Fibroblast of skin of left biceps (primary cell): ENCODE measurements around the gene PPFIBP2.

Experiments used
- DNase-seq, 2 experiments: peaks; one replicate each; pipeline ENCODE4 v3.0.0-alpha.2; 2013; ENCODE audit warnings: low read depth in 2 of 2

Gene PPFIBP2

DNA sequence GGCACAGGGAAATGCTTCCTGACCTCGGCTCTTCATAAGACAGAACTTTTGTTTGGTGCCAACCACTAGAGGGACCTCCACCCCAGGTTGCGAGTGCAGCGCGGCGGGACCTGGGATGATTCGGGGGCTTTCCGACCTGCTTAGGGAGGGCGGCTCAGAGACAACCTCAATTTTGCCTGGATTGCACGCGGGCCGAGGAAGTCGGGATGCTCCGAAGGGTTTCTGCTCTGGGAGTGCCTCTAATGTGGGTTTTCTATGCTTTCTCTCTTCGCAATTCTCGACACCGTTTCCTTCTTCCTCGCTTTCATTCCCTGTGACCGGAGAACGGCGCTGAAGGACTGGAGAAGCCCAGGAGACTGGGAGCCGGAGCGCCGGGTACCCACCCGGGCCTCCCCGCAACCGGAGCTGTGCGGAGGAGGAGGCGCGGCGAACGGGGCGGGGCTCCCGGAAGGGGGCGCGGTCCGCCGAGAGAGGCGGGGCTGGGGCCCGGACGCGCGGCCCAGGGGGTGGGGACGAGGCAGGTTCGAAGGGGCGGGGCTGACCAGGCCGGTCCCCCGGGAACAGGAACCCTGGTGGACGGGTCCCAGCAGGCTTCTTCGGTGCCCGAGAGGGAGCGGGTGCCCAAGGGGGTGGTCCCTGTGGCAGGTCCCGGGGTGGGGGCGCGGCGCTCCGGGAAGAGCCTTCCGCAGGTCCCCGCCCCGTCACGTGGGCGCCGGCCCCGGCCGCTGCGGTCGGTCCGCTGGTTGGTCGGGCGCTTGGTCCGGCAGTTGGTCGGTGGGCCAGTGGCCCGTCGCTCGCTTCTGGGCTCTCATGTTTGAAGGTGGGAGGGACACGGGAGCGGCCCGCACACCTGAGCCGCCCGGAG, at the start of gene PPFIBP2:
Gene PPFIBP2 (plus strand): TSS at position 766 of the 865 bp plus-strand sequence. CDS start 35,477 bp downstream, outside the sequence.
- DNase-seq, result peak in 1 of 2 experiments; percentile 18

DNA sequence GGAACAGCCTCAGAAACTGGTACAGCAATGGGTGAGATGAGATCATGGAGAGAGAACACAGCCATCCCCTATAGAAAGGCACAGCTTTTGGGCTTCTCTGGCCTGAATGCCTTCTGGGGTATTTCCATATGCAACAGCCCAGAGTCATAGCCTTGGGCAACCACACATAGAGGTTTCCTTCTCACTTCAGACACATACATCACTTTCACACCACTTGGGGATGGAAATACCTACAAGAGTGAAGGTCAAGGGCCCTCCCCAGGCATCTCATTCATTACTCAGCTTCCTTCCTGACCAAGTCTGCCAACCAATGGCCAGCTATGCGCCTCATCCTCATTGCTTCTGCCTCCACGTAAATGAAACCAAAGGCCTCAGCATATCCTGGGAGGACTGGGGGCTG, 46.1 kb upstream of the PPFIBP2 start:
- DNase-seq, result no peak

DNA sequence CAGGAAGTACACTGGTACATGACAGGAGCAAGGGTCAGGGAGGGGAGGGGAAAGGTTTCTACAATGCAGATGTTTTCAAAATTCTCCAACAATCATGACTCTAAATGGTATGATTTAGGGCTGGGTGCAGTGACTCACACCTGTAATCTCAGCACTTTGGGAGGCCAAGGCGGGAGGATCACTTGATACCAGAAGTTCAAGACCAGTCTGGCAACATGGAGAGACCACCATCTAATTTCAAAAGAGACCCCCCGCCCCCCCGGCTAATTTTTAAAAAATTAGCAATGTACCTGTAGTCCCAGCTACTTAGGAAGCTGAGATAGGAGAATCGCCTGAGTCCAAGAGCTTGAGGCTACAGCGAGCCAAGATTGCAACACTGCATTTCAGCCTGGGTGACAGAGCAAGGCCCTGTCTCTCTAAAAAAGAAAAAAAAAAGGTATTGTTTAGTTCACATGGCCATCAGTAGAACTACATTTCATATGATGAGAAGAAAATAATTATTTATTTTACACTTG, 44.4 kb upstream of the PPFIBP2 start:
- DNase-seq, result no peak

DNA sequence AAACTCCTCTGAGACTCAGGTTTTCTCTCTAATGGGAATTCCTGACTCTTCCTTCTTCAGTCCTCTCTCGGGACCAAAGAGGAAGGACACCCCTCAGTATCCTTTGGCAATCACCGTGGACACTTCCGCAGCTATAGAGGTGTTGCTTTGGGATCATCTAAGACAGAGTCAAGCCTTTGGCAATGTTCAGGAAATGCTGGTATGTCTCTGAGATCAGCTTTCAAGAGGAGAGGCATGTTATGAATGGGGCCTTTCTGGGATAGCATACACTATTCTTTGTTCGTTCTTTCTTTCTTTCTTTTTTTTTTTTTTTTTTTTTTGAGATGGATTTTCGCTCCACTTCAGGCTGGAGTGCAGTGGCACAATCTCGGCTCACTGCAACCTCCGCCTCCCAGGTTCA, 42.7 kb upstream of the PPFIBP2 start:
- no peak for DNase-seq

DNA sequence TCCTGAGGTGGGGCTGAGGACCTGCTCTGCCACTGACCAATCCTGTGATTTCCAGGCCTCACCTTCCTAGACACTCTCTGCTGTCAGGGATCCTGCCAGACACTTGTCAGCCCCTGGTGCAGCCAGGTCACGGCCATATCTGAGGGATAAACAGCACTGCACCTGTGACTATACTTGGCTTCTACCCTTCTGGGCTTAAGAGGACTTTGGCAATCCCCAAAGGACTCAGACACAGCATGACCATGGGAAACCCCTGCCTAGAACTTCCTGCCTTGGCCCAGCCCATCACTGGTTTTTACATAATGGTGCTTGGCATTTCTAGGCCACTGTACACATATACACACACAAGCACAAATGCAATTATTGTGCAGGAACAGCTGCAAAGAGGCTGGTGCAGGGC, 40.1 kb upstream of the PPFIBP2 start:
- no peak for DNase-seq

DNA sequence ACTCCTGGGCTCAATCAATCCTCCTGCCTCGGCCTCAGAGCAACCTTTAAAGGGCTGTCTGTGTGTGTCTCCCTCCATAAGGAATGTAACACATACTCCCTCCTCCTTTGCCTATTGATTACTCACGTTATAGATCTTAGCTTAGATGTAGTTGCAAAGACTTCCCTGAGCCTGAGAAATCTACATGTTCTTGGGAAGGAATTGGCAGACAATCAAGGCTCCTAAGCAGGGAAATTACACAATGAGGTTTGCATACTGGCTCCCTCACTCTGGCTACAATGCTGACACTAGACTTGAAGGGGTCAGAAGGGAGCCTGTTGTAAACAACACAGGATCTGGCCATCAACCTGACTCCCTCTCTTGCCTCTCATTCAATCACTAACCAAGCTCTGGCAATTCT, 33.7 kb upstream of the PPFIBP2 start:
- DNase-seq, result peak; percentile 6 to 7

DNA sequence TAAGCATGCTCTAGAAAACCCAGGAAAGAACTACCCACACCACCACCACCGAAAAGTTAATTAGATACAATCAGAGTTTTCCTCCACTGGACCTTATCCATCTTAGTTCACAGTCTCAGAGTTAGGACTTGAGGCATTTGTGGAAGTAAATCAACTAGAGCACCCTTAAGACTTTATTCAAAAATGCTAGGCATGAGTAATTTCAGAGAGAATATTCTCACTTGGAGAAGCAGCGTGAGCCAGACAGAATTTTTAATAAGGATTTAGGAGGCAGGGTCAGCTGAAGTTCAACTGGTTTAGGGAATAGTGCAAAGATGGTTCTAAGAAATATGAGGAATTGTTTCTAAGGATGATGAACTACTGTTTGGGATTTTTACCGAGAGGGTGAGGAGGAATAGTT, 29.7 kb upstream of the PPFIBP2 start:
- no peak for DNase-seq

DNA sequence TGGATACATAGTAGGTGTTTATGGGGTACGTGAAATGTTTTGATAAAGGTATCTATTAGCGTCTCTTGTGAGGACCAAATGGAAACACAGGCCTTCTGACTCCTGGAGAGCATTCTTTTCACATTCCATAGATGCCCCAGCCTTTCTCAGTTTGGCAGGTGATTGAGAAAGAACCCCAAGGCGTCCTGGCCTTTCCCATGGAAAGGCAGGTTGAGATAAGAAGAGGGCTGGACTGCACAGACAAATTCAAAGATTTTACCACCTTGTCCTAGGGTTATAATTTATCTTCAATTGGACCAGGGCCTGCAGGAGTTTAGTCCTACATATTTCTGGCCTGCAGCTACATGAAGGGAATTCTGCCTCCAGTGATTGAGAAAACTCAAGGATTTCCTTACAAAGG, 29.2 kb upstream of the PPFIBP2 start:
- DNase-seq, result no peak

DNA sequence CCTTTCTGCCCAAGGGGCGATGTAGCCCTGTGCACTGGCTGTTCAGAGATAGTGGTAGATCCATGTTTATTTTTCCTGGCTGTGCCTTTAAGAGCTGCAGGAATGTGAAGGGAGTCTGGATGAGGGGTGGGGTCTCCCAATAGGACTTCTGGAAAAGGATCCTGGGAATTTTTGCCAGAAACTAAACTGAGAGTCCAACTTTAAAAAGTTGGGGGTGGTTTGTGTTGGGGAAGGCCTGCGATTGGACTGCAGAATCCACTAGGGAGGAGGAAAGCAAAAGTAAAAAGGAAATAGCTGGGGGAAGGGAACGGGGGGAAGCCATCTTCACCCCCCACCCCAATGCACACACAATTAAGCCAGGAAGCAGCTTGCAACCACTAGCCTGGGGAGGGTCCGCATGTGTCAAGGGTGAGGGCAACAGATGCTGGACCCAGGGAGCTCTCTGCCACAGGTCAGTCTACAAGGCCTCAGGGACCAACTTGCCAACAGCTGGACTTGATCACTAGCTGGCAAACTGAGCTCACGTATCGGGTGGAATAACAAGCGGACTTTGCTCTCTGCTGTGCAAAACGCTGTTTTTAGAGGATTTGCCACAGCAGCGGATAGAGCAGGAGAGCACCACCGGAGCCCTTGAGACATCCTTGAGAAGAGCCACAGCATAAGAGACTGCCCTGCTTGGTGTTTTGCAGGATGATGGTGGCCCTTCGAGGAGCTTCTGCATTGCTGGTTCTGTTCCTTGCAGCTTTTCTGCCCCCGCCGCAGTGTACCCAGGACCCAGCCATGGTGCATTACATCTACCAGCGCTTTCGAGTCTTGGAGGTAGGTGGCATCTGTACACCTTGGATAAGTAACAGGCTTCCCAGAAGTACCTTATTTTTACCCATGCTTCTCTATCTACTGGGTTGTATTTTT, 28.4 kb upstream of the PPFIBP2 start, which contains the start of gene OLFML1:
Gene OLFML1 (plus strand): TSS at position 321 of the 912 bp plus-strand sequence. CDS start 370 bp downstream, at position 691.
- peak; percentile 30 to 39 for DNase-seq

DNA sequence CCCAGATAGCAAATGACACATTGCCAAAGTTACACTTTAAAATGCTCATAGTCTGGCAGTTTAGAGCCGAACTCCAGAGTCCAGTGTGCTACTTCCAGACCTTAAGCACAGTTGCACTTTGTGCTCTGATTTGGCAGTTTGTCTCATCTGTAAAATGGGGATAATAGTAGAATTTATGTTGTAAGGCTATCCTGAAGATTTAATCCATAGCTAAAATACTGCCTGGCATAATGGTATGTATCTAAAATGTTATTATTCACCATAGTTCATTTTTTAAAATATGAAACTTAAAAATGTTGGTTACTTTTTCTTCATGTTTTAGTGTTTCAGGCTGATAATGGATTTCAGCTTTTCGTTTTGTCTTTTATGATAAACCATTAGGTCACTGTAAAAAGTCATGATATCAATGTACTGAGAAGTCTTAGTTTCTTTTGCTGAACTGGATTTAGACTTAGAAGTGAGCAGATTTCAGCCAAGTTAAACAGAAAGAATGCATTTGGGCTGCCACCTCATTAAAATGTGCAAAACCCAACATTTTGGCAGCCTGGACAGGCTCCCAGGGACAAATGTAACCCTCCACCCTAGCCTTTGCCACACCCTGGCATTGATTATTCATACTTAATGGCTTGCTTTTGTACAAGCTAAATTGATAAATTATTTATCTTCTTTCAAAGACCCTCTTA, 27.6 kb upstream of the PPFIBP2 start:
- DNase-seq, result no peak

DNA sequence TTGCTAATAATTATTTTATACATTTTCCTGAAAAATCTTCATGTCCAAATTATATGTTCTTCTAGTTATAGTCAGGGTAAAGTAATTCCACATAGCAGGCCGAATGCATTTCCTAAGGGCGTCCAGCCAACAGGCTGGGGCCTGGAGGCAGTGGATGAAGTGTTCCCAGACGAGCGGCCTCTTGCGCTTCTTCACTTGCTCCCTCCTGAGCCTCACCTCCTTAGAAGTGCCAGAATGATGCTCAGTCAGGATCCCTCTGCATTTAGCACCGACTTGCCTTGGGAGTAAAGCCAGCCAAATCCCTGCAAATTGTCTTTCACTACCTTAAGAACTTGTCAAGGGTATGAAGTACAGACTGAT, 27.0 kb upstream of the PPFIBP2 start:
- DNase-seq, result peak in 1 of 2 experiments; percentile 3

DNA sequence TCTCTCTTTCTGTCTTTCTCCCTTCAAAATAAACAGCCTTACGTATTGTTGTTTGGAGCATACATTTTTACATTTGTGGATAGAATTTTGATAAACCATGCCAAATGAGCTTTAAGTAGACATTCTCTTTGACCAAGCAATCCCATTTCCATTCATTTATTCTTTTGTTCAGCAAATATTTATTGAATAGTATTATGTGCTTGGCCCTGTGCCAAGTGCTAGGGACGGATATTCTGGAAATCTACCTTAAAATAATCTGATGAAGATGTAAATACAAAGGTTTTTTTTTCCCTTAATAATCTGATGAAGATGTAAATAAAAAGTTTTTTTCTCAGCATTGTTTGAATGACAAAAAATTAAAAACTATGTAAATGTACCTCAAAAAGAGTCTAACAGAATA, 26.4 kb upstream of the PPFIBP2 start:
- DNase-seq, result no peak

DNA sequence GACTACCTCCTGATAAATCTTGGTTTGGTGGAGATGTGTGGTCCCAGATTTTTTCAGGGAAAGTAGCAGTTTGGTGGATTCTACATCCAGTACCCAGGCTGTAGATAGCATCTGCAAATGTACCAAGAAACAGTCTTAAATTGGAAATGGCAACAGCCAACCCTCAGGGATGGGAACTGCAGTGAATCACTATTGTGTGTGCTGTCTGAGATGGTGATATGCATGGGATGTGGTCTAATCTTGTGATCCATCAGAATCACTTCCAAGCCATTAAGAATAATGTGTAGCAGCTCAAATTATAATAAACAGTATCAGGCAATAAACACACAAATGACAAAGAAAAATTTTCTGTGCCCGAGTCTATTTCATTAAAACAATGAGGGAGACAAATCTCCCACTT, 25.1 kb upstream of the PPFIBP2 start:
- no peak for DNase-seq

DNA sequence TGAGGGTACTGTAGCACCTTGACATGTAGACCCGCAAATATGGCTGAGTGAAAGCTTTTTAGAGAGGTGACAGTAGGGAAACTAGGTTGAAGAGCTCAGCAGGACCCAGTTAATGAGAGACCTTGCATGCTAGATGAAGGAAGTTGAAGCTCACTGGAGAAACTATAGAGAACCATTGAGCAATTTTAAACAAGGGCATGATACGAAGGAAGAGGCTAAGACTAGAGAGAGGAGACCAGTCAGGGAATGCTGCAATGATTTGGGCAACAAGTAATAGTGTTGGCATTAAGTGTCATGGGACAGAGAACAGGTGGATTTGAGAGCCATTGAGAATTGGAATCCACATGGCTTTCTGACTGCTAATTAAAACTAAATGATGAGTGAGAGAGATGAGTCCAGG, 24.4 kb upstream of the PPFIBP2 start:
- DNase-seq, result no peak

DNA sequence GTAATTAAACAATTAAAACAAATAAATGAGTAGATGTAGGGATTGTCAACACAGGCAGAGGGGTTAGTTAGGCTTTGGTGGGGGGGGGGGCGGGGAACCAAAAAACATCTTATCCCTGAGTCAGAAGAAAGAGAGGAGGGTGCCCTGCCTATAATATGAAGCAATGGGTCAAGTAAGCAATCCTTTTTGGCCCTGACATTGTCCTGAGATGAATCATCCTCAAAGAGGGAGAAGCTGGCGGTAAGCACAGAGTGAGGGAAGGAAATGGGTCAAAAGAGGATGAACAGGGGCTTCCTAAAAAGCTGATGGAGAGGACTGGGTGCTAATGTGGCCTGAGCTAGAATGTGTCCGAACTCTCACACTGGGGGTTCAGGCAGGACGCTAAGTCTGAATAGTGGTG, 23.7 kb upstream of the PPFIBP2 start:
- no peak for DNase-seq

DNA sequence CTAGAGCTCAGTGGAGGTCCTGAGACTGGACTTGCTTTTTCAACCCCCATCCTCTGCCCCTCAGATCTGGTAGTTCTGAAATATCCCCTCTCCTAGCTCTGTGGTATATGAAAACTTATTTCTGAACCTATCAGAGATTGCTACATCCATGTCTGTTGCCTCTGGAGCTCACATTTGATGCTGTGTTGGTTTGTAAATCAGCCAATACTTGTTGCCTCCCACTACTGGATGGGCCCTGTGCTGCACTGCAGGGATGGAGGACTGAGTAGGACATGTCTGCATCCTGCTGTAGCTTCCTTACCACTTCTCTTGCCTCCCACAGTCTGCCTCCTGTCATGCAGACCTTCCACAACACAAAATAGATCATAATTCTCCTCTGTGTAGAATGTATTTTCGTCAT, 23.3 kb upstream of the PPFIBP2 start:
- no peak for DNase-seq

DNA sequence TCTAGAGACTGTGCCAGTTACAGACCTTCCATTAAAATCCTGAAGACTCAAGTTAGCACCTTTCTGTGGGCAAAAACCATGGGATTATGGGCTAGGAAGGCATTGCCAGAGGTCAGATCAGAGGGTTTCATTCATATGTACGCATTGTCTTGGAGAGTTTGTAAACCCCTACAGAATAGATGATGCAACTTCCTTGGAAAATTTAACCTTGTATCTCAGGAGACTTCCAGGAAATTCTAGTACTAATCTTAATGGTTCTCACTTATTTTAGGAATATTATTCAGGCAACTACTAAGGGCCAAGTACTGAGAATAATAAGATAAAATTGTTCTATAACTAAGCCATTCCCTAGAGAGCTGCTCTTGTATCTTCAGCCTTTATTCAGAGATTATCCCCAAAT, 21.5 kb upstream of the PPFIBP2 start:
- no peak for DNase-seq

DNA sequence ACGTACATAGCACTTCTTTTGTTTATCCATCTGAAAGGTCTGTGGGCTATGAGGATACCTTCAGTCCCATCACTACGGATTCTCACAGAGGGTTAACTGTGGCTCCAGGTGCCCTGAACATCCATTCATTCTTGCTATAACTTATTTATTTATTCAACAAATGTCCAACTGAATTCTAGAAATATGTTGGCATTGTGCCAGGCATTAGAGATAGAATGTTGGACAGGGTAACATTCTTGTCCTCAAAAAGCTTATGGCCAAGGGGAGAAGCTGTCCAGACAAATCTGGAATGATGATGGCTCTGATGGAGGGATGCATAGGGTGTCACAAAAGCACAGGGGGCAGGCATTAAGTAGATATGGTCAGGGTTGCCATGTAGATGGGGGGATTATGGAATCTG, 20.1 kb upstream of the PPFIBP2 start:
- no peak for DNase-seq

DNA sequence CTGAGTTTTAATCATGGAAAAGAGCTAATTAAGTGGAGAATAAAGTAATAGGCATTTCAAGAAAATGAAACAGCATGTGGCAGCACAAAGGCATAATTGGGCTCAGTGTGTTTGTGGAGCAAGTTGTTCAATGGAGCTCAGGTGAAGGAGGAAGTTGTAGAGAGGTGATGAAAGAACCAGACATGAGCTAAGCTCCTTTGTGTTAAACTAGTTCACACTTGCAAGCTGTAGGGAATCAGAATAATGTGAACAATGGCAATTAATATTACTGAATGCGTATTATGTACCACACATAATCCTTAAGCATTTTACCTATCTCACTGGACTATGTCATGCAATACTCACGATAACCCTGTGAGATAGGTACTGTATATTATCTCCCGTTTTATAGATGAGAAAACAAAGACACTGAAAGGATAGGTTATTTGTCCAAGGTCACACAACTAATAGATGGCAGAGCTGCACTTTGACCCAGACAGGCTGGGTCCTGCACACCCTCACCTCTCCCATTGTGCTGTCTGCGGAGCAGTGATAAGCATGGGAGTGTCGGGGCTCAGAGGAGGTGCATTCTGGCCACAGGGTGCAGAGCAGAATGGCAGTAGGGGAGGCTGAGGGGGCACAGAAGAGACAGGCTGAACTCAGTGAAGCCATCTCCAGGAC, 19.6 kb upstream of the PPFIBP2 start:
- DNase-seq, result no peak

DNA sequence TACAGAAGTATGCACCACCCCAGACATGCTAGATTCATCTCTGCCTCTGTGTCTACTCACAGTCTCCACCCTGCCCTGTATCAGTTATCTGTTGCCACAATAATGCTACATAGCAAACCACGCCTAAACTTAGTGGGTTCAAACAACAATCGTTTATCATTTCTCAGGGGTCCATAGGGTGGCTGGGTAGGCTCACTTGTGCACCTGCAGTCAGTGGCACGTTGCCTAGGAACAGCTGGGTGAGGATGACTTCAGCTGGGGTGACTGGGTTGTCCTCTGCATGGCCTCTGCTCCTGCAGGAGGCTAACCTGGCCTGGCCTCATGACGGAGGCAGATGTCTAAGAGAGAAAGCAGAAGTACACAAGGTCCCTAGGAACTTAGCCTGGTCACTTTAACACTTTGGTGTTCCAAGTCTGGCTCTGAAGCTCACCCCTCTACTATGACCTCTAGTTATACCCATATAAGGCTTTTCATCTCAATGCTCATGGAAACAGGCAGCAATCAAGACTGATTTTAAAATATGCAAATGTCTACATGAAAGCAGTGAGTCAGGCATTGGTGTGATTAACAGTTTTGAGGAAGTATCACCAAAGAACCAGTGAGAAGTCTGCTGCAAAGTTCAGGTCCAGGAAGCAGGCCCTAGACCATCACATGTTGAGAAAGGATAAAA, 17.8 kb upstream of the PPFIBP2 start:
- DNase-seq, result no peak

DNA sequence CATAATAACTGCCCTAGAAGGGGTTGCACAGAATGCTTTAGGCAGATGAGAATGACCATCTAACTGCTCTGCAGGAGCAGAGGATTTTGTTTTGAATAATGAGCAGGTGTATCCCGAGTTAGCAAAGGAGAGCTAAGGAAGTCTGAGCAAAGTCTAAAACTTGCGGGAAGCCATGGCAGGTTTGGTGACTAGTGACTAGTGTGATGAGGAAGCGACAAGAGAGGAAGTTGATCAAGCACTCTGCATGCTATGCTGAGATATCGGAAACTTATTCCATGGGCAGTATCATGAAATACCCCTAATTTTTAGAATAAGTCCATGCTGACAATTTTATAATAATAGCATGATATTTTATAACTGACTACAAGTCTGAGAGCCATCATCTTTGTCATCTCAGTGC, 15.6 kb upstream of the PPFIBP2 start:
- no peak for DNase-seq
